IPS-NIHi11 (cell line): ENCODE results near the gene ZFP91.

Experiments used
- DNase-seq: peaks from one replicate; pipeline ENCODE4 v3.0.0; 2012; ENCODE audit warnings: mixed read lengths, low spot score

Gene ZFP91

DNA sequence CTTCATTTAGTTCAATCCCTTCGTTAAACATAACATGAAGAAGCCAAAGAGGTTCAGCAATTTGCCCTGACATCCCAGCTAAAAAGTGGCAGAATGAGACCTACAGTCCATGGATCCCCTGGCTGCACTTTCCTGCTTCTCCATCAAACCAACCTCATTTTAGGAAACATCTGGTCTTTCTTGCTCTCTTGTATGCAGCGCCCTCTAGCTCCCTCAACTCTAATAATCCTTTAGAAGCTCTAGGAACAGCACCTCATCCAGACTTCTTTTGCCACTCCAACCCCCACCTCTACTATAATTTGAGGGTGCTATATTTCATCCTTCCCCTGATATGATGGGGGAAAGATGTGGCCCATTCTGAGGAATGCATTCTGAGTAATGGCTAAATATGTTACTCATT, 51.0 kb downstream of the ZFP91 start:
- peak; percentile 57 for DNase-seq

DNA sequence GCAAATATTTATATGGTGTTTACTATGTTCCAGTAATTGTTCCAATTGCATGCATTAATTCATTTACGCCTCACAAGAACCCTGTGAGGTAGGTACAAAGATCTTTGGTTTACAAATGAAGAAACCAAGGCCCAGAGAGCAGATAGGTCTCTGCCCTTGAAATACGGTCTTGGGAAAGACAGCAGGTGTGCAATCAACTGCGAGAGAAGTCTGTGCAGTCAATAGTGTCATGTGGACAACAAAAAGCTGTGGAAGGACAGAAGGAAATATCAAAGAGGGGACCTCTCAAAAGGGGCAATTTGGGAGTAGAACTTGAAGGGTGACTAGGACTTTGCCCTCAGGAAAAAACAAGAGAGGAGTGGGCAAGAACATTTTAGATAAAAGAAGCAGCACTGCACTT, 52.5 kb downstream of the ZFP91 start:
- DNase-seq, result no peak

DNA sequence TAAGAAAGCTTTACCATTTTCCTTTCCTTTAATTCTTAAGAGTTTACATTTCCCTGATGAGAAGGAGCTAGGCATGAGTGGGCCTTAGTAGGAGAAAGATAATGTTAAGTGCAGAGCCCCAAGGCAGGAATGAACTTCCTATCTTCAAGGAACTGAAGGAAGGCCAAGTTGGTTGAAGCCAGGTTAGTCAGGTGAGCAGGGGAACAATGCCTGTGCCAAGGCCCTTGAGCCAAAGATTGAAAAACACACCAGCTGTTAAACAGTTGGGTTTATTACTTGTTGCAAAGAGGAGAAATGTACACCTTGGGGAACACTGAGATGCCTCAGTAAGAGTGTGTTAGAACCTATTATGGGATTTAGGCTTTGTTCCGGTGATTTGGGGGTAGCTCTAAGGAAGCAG, 53.6 kb downstream of the ZFP91 start:
- no peak for DNase-seq

DNA sequence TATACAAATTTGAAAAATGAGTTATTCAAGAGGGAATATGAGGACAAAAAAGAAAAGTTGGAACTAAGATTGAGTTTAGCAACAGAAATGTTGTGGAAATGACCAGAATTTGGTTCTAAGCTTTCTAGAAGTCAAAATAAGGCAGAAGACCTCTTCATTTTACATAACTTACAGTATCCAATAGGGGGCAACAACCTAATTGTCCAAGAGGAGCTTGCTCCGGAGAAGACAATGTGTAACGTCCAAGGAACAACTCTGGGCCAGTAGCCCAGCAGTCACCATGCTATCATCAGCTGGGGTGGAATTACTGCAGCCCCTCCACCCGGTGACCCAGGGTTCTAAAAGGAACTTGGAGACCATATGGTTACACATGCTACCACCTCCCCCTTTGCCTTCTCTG, 57.7 kb downstream of the ZFP91 start:
- DNase-seq, result no peak

DNA sequence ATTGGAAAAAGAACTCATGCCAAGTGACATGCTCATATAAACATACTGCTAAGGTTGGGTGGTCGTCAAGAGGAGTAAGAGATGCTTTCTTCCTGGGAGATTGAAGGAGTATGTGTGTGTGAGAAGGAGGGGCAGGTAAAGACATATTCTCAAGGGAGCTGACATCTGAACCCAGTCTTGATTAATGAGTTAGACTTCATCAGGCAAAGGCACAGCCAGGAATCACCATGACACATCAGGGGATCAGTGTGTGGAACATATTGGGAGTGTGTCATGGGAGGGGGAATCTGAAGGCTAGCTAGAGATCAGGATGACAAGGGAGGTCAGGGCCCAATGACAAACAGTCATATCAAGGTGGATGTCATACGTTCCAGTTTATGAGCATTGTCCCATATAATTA, 58.5 kb downstream of the ZFP91 start:
- DNase-seq, result no peak

DNA sequence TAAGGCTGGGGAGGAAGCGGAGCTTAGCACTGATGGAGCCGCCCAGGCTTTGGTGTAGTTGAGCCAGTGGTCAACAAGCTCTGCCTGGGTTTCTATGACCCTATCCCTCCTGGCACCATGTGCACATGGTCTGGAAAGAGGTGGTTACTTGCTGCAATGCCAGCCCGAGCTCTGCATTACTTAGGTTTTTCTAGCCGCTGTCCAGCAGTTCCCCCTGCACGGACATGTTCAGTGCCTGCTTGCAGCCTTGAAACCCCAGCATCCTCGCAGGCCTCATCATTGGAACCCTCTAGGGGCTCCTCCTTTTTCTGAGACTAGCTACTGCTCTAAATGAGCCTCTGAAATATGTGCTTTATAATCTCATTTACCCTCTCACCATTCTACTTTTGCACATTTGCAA, 60.2 kb downstream of the ZFP91 start:
- no peak for DNase-seq

DNA sequence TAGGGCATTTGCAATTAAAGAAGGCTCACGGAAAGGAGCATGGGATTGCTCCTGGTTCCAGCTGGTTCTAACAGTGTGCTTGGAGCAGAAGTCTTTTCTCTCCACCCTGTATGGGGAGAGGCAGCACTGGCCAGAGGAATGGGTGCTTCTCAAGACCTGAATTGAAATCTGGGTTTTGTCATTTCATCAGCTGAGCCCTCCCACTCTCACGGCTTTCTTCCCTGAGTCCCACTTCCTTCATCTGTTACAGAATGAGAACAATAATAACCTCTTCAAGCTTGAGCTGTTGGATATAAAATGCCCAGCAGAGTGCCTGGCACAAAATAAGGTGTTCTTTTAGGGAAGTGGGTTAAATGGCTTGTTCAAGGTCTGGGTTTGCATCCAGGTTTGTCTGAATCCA, 60.8 kb downstream of the ZFP91 start:
- DNase-seq, result no peak

DNA sequence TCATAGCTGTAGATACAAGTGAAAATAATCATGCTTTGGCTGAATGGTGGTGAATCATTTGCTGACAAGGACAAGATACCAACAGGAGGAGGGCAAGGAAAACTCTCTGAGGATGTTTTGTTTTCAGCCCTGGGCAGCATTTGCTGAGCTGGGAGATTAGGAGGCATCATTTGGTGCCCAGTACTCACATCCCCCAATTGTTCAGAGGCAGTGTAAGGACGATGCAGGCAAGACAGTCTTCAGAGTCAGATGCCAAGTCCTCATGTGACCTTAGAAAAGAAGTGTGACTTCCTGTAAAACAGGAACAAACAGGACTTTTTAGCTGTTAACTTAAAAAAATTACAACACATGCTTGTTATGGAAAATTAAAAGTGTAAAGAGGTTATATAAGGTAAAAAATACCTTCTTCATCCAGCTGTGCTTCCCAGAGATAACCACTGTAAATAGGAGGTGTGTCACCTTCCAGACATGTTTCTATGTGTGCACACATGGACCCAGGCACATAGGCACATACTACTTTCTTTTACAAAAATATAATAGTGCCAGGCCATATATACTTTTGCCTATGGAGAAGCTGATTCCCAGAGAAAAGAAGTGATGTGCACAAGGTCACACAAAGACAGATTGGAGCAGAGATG, 61.6 kb downstream of the ZFP91 start:
- DNase-seq, result no peak

DNA sequence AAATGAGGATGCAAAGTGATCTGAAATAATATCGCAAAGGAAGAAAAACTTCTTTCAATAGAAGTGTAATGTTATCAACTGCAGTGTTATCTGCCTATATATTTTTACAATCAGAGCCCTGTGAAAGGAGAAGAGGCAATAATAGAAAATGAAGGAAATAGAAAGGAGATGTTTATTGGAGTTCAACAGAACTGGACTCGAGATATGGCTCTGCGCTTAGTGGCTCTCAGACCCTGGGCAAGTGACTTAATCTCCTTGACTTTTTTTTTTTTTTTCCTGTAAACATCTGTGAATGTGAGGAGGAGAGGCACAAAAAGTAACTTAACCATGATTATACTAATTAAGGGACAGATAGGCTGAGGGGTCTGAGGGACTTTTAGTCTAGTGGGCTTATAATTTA, 62.5 kb downstream of the ZFP91 start:
- no peak for DNase-seq

DNA sequence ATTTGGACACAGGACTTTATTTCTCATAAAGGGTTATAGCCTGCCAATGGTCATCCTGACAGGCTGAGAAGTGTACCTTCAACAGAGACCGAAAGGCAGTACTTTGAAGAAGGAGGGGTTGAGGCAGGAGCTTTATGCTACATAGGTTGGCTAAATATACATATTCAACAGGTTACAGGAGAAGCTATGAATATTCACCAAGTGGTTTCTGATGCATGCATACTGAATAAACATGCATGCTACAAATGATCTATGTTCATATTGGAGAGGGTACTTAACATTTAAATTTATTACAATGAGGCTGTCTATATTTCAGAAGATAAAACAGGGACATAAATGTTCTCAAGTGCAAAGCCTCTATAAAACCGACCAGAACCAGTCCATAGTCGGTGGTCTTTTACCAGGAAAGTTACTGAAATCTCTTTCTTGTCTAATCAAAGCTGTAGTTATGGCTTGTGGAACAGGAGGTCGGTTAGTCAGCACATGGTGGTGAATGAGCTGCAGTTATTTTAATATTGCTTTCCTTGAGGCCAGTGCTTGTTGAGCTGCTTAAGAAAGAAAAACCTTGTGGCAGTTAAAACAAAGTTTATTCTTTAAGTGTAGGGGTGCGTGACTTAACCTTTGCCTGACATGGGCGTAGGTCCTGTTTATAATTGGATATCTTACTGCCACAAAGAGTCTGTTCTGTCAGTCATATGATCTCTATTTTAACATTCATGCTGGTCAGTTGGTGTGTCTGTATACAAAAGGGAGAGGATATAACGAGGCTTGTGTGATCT, 63.1 kb downstream of the ZFP91 start:
- no peak for DNase-seq

DNA sequence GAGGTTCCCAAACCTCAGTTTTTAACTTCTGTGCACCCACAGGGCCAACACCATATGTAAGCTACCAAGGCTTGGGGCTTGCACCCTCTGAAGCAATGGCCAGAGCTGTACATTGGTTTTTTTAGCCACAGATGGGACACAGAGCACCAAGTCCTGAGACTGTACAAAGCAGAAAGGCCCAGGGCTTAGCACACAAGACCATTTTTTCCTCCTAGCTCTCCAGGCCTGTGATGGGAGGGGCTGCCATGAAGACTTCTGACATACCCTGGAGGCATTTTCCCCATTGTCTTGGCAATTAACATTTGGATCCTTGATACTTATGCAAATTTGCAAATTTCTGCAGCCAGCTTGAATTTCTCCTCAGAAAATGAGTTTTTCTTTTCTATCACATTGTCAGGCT, 67.0 kb downstream of the ZFP91 start:
- no peak for DNase-seq

DNA sequence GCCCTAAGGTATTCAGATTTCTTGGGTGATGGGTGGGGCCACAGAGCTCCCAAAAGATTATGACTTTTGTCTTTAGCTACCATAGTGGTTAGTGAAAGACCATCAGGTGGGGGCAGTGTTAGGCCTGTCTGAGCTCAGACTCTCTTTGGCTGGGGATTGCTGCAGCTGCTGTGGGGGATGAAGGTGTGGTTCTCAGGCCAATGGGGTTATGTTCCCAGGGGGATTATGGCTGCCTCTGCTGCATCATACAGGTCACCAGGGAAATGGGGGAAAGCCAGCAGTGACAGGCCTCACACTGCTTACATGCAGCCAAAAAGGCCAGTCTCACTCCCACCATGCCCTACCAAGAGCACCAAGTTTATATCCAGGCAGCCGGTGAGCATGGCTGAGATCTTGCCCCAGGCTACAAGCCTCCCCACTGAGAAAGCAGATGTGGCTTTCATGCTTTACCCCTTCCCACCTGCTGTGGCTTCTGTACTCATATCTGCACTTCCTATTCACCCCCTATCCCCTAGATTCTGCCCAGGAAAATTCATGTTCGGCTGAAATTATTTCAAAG, 68.4 kb downstream of the ZFP91 start:
- DNase-seq, result no peak

DNA sequence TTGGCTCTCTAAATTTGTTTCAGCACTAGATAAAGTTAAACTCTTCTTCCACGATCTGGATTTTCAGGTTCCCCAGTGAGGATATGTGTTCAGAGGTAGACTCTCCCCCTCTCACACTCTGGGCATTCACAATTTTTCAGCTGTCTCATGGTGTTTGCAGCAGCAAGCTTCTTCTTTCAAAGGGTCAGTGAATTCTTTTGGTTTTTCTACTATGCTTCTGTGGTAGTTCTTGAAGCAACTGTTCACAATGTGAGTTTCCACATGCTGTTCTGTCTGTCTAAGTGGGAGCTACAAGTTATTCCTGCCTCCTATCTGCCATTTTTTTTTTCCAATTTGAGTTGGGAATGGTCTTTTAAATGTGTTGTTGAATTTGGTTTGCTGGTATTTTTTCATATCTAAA, 69.0 kb downstream of the ZFP91 start:
- no peak for DNase-seq

DNA sequence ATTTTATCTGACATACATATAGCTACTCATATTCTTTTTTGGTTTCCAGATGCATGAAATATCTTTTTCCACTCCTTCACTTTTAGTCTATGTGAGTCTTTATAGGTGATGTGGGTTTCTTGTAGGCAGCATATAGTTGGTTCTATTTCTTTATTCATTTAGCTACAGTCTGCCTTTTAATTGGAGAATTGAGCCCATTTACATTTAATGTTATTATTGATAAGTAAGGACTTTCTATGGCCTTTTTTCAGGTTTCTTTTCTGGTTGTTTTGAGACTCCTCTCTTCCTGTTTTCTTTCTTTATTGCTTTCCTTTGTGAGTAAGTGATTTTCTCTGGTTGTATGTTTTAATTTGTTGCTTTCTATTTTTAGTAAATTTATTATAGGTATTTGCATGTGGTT, 70.8 kb downstream of the ZFP91 start:
- no peak for DNase-seq

DNA sequence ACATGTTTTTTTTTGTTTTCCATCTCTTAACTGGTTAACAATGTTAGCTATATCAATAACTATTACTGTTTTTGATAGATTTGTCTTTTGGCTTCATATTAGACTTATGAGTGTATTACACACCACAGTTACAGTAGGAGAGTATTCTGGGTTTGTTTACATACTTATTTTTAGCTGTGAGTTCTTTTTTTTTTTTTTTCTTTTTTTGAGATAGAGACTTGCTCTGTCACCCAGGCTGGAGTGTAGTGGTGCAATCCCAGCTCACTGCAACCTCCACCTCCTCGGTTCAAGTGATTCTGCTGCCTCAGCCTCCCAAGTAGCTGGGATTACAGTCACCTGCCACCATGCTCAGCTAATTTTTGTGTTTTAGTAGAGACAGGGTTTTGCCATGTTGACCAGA, 71.6 kb downstream of the ZFP91 start:
- no peak for DNase-seq

DNA sequence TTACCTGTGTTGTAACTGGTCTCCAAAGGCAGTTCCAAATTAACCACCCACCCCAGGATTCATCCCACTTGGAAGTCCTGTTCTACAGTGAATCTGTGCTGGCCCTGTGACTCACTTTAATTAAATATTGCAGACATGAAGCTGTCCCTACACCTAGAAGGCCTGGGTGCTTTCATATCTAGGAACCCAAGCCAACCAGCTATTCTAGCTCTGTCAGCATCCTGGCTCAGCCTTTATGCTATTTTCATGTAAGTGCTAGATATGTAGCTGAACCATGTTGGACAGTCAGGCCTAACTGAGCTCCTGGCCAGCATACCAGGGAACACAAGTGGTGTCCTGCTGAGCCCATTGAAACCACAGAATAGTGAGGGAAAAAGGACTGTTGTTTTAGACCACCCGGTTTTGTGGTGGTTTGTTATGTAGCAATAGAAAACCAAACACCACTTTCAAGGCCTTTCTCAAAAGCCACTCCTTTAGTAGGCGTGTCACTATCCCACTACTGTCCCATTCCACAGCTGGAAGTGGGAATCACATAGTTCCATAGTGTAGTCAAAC, 73.9 kb downstream of the ZFP91 start:
- no peak for DNase-seq

DNA sequence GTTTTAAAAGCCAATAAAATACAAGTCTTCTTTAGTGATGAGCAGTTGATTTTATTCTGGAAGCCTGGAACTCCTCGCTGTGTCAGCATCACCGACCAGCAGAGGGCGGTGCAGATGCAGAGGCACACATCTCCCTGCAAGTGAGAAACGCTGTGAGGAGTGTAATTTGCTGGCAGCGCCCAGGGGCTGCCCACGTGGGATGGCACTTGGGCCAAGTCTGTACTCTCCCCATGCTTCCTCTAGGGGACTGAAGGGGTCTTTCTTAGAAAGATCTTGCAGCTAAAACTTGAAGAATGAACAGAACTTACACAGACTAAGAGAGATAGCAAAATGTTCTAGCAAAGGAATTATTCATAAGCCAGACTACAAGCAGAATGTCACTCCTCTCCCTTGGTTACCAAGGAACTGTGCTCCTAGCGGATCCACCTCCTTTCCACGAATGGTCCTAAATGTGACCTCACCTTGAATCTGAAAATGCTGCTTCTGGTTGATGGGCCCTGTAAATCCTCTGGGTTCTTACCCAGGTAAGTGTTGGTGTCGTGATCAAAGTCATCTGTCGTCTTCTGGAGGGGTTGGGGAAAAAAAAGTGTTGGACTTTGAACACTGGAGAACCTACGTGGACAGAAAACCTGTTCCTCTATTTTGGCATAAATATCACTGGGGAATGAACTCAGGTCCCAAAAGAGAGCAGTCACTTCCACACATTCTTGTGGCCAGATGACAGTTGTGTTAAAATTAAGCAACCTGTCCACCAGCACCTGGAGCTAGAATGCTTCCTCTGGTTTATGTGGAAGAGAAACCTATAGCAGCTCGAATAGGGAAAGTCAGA, 75.4 kb downstream of the ZFP91 start:
- DNase-seq, result peak; percentile 86

DNA sequence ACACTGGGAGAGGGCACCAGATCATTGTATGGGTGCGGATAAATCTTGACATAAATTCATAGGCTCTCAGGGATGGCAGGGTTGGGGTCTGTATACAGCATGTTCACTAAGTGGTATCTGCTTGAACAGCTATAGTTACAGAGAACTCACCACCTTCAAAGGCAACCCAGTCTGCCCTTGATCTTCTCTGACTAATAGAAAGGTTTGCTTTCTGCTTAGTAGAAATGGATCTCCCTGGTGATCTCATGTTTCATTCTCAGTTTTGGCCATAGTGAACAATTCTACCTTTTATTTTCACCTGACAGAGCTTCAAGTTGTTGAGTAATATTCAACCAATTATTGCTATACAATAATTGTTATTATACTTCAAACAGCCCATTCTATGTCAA, 76.0 kb downstream of the ZFP91 start:
- no peak for DNase-seq

DNA sequence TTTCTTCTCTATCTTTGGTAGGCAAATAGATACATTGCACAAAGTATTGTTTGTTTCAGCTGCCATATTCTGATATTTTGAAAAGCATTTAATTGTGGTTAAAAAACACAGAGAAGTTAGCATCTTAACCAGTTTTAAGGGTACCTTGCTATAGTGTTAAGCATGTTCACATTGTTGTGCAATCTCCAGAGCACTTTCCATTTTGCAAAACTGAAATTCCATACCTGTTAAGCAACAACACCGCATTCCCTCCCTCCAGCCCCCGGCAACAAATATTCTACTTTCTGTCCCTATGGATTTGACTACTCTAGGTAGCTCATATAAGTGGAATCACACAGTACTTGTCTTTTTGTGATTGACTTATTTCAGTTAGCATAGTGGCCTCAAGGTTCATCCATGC, 77.5 kb downstream of the ZFP91 start:
- no peak for DNase-seq

DNA sequence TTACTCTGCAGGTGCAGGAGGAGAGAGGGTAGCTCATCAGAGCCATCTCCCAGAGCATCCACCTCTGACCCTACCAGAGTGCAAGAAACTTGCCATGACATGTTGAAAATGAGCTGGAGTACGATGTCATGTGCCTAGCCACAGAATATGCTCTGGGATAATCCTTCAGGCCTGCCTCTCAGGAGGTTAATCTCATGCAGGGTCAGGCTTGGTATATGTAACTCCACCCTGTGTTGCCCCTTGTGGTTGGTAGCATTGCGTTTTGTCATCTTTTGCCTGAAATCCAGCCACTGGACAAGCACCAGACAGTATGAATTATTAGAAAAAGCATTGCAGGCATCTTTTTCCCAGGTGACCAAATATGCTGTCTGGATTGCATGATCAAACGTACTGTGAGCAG, 79.8 kb downstream of the ZFP91 start:
- no peak for DNase-seq

DNA sequence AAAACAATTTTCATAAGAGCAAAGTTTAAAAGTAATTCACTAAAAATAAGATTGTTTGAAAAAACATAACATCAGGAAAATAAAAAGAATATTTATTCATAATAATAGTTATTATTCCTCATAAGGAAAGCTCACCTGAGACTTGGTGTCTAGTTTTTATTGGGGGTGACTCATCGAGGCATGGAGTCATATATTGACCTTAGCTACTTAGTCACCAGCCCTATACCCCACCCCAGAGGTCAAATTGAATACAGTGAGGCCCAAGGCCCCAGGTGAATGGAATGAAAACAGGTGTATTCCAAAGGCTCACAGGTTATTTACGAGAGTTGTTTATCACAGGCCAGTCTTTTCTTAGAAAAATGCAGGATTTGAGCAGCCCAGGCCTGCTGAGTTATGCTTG, 80.5 kb downstream of the ZFP91 start:
- DNase-seq, result no peak

DNA sequence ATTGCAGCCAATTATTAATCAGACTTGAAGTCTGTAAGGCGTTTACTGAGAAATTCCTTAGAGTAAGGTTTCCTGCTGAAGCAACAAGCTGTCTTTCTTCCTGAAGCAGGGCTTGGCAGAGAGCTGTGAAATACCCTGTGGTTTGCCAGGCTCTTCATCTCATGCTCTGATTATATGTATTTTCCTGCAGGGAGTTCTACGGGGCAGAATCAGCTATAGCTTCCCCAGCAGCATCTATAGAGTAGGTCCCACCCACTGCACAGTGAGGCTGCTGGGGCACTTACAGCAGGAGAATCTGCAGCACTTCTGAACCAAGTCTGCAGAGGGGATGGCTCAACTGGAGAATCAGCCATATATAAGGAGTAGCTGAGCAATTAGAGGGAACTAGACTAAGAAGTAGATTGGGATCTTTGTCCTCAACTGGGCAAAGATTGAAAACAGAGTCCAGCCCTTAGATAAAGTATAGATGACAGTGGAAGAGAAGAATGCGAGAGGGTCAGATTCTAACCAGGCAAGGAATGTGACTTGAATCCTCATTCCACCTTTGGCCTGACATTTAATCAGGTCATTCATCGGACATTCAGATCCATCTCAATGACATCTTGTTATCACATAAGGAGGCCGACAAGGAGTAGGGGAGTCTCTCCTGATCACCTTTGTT, 81.2 kb downstream of the ZFP91 start:
- no peak for DNase-seq
